Body of pancreas (tissue), 4 donors: ENCODE data around the gene RIMBP2. TPM values are rescaled to one million over a fixed set of nuclear protein-coding genes. Genes with fewer than 3 reads are reported as not detected.

ENCODE experiments used
- ATAC-seq: fragments of 150-250 bp; one replicate; pipeline ENCODE4 v1.9.1; 2016
- DNase-seq, 4 donors: peaks; one replicate each; pipeline ENCODE4 v3.0.0-alpha.2; 2019
- H3K27ac ChIP-seq, 4 donors: fragments of 200-600 bp; sonication (generic); 1 replicate in 3 of 4; 2 replicates in 1 of 4; pipeline versions ENCODE4 v1.5.1 to v1.6.1; 2016 to 2019; ENCODE audit warnings: mild to moderate bottlenecking in 1 of 4, mixed read lengths in 1 of 4, moderate library complexity in 1 of 4
- H3K27me3 ChIP-seq, 2 donors: fragments of 200-600 bp; sonication (generic); one replicate each; pipeline ENCODE4 v1.6.0; 2016; ENCODE audit warnings: mild to moderate bottlenecking in 1 of 2
- H3K36me3 ChIP-seq, 2 donors: fragments of 200-600 bp; sonication (generic); replicated peaks in 1 of 2; 2 replicates each; pipeline ENCODE4 v1.5.1; 2016; ENCODE audit warnings: low read depth in 2 of 2; ENCODE audit not compliant: insufficient read depth in 1 of 2
- H3K4me1 ChIP-seq: fragments of 200-600 bp; sonication (generic); one replicate; pipeline ENCODE4 v1.6.0; 2016
- H3K4me3 ChIP-seq, 2 donors: fragments of 200-600 bp; sonication (generic); 1 replicate in 1 of 2; 2 replicates in 1 of 2; pipeline ENCODE4 v1.5.1; 2016 to 2019
- H3K9me3 ChIP-seq, 3 donors: fragments of 200-600 bp; sonication (generic); 1 replicate in 2 of 3; 2 replicates in 1 of 3; pipeline ENCODE4 v1.5.1; 2016
- CTCF ChIP-seq, 7 experiments: fragments of 450-650 bp in 4 of 7; fragments of 200-600 bp in 3 of 7; sonication (generic) in 3 of 7; IDR thresholded peaks; one replicate each; pipeline ENCODE4 v1.5.1; 2016 to 2019; ENCODE audit warnings: antibody characterized with exemption in 7 of 7
- POLR2A ChIP-seq, 3 donors: fragments of 450-650 bp; IDR thresholded peaks; one replicate each; pipeline ENCODE4 v1.6.1; 2016; ENCODE audit warnings: antibody characterized with exemption in 3 of 3, mild to moderate bottlenecking in 2 of 3
- WGBS, 2 donors: methylation state at CpG; one replicate each; pipeline ENCODE4 v1.1.5; 2017; 5-methylcytosine and 5-hydroxymethylcytosine counted together
- intact Hi-C: fragments of 100-400 bp; cut with DNase I; formaldehyde crosslinking; loops from one replicate; pipeline ENCODE4 v1.15.1; 2023
- total RNA-seq, 2 donors: library from RNA; depleted of rRNA; stranded (reverse); fragments of >200 nt; gene quantifications; one replicate each; pipeline ENCODE4 v1.1.0, GENCODE V29; 2016

The RIMBP2 gene
- total RNA-seq, 2 donors from 2014 or later = 7.3 to 27.4 TPM

- H3K27me3 ChIP-seq = no peaks in the 10 kb centered on the region
- no peak overlapping the region for H3K4me3 ChIP-seq
- TF ChIP-seq POLR2A (IDR thresholded peaks at IDR 0.05) (no peak), CTCF (IDR thresholded peaks at IDR 0.05) (no peak)
- H3K36me3 ChIP-seq = no peaks in the 10 kb centered on the region
- DNase-seq (no peak), ATAC-seq (no peak)
- 31% methylated on average over 3 of the region's 3 CpGs; no CpG with 5 or more reads in 1 of the 2 donors for WGBS, 2 donors
- no peaks in the 10 kb centered on the region for H3K4me1 ChIP-seq
- intact Hi-C loops = no loop called here
- H3K9me3 ChIP-seq = no peaks in the 10 kb centered on the region
- H3K27ac ChIP-seq = no peak overlapping the region
Observed at GRCh38 chr12:130482448-130482847, 233.7 kb downstream of the RIMBP2 start.

GRCh38 chr12:130481392-130481879 is 234.7 kb downstream of the RIMBP2 start:
- no peaks in the 10 kb centered on the region for H3K9me3 ChIP-seq
- WGBS, 2 donors = 62 to 65% methylated on average over 14 to 15 of the region's 17 CpGs
- no peak overlapping the region for H3K4me3 ChIP-seq
- DNase-seq (no peak), ATAC-seq (no peak)
- no peaks in the 10 kb centered on the region for H3K36me3 ChIP-seq
- intact Hi-C loops = no loop called here
- TF ChIP-seq POLR2A (IDR thresholded peaks at IDR 0.05) (no peak), CTCF (IDR thresholded peaks at IDR 0.05) (no peak)
- H3K27me3 ChIP-seq = no peaks in the 10 kb centered on the region
- no peak overlapping the region for H3K27ac ChIP-seq
- no peaks in the 10 kb centered on the region for H3K4me1 ChIP-seq

GRCh38 chr12:130480887-130481286 is 235.2 kb downstream of the RIMBP2 start:
- TF ChIP-seq POLR2A (IDR thresholded peaks at IDR 0.05) (no peak), CTCF (IDR thresholded peaks at IDR 0.05) (no peak)
- no peak for ATAC-seq
- Histone ChIP-seq H3K27me3 (no peaks in the 10 kb centered on the region), H3K4me1 (no peaks in the 10 kb centered on the region), H3K36me3 (no peaks in the 10 kb centered on the region), H3K4me3 (no peak overlapping the region), H3K27ac (no peak overlapping the region), H3K9me3 (no peaks in the 10 kb centered on the region)
- WGBS, 2 donors = 62 to 65% methylated on average over 14 of the region's 14 CpGs
- intact Hi-C loops = no loop called here
- DNase-seq = no peak

- DNase-seq (no peak), ATAC-seq (no peak)
- intact Hi-C loops = no loop called here
- H3K9me3 ChIP-seq = no peaks in the 10 kb centered on the region
- no peak overlapping the region for H3K27ac ChIP-seq
- H3K27me3 ChIP-seq = no peaks in the 10 kb centered on the region
- no peaks in the 10 kb centered on the region for H3K36me3 ChIP-seq
- no peaks in the 10 kb centered on the region for H3K4me1 ChIP-seq
- H3K4me3 ChIP-seq = no peak overlapping the region
- TF ChIP-seq POLR2A (IDR thresholded peaks at IDR 0.05) = no peak
- TF ChIP-seq CTCF (IDR thresholded peaks at IDR 0.05) = no peak
- WGBS, 2 donors = 77 to 78% methylated on average over 9 of the region's 9 CpGs
Observed at GRCh38 chr12:130480231-130480630, 235.9 kb downstream of the RIMBP2 start.

GRCh38 chr12:130479401-130480125 is 236.5 kb downstream of the RIMBP2 start:
- intact Hi-C loops = no loop called here
- 49 to 57% methylated on average over 8 to 23 of the region's 23 CpGs for WGBS, 2 donors
- no peaks in the 10 kb centered on the region for H3K27me3 ChIP-seq

More at GRCh38 chr12:130479401-130480125, 236.5 kb downstream of the RIMBP2 start:
- Histone ChIP-seq H3K4me1 (no peaks in the 10 kb centered on the region), H3K36me3 (no peaks in the 10 kb centered on the region), H3K9me3 (no peaks in the 10 kb centered on the region), H3K27ac (no peak overlapping the region), H3K4me3 (no peak overlapping the region)
- ATAC-seq = no peak
- no peak for DNase-seq
- TF ChIP-seq CTCF (IDR thresholded peaks at IDR 0.05) = no peak
- no peak for TF ChIP-seq POLR2A (IDR thresholded peaks at IDR 0.05)
